PFSK-1 (cell line): ENCODE results near the gene PLA2G4E.

ENCODE experiments used
- POLR2AphosphoS5 ChIP-seq: IDR thresholded peaks from 2 replicates; pipeline ENCODE4 v1.6.1; 2012; ENCODE audit warnings: low read depth, mild to moderate bottlenecking, control low read depth, low read length, moderate library complexity
- REST ChIP-seq, 2 experiments: IDR thresholded peaks; 2 replicates each; pipeline versions ENCODE4 v1.6.1 to v1.8.0; 2011 to 2012; ENCODE audit warnings: low read depth in 2 of 2, low read length in 2 of 2, control low read depth in 1 of 2, inconsistent platforms in 1 of 2, mild to moderate bottlenecking in 1 of 2, moderate library complexity in 1 of 2; ENCODE audit not compliant: insufficient read depth in 1 of 2

- no peak for TF ChIP-seq REST (IDR thresholded peaks at IDR 0.05; ENCODE audit: insufficient read depth in 1 of 2, low read depth in 2 of 2, low read length in 2 of 2)
- TF ChIP-seq POLR2AphosphoS5 = no peak
Measured at GRCh38 chr15:42035435-42035761, 14.6 kb upstream of the PLA2G4E start.
